ENCODE data around the gene ARMH2.

The ARMH2 gene

DNA sequence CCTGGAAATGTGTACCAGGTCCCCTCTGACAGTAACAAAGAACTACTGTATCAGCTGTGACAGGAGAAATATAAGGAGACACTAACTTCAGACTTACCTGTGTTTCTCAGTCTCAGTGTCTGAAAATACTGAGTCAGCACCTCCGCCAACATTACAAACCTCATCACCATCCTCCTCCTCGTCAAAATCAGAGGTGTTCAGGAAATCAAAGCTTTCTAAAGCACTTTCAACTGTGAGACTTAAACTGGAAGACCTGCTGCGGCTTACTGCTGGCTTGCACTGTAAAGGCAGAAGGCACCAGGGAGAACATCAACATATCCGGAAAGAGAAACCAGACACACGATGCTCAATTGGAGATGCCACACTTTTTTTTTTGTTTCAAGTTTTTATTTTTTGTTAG is 40.3 kb upstream of the ARMH2 start:
- 88% methylated on average over 3 of the region's 5 CpGs for WGBS (ENCODE audit: insufficient coverage)
- H3K9me3 ChIP-seq (ENCODE audit: control extremely low read depth in 1 of 5, control insufficient read depth in 4 of 5, insufficient read depth in 2 of 5, low read depth in 1 of 5, low read length in 4 of 5) = peaks cover 0 to 1% (median 0%) of the 10 kb centered on the region in 5 experiments
- peaks cover 11 to 69% (median 38%) of the 10 kb centered on the region in 4 experiments for H3K36me3 ChIP-seq (ENCODE audit: control insufficient read depth in 4 of 4, insufficient read depth in 4 of 4, low read length in 3 of 4)
- CTCF ChIA-PET = interaction anchor here (1.0 kb wide), 1 partner anchor 180 kb away, joined by 3 read pairs; no protein-coding TSS in a partner anchor
- H3K4me3 ChIP-seq (ENCODE audit: control insufficient read depth in 1 of 7, extremely low read depth in 1 of 7, insufficient read depth in 4 of 7, low read depth in 2 of 7, low read length in 6 of 7) = no peak overlapping the region
- no peaks in the 10 kb centered on the region for H3K4me1 ChIP-seq (ENCODE audit: control extremely low read depth in 1 of 4, control insufficient read depth in 4 of 4, insufficient read depth in 4 of 4, low read length in 3 of 4)
- H3K27me3 ChIP-seq (replicated peaks in 2 of 5; ENCODE audit: control insufficient read depth in 4 of 5, insufficient read depth in 5 of 5, low read length in 4 of 5) = no peaks in the 10 kb centered on the region
- no peak for DNase-seq
- H3K27ac ChIP-seq (ENCODE audit: insufficient read depth in 1 of 2, low read depth in 1 of 2, low read length in 2 of 2, poor library complexity in 1 of 2, severe bottlenecking in 2 of 2) = no peak overlapping the region
- POLR2A ChIA-PET = no interaction called here

DNA sequence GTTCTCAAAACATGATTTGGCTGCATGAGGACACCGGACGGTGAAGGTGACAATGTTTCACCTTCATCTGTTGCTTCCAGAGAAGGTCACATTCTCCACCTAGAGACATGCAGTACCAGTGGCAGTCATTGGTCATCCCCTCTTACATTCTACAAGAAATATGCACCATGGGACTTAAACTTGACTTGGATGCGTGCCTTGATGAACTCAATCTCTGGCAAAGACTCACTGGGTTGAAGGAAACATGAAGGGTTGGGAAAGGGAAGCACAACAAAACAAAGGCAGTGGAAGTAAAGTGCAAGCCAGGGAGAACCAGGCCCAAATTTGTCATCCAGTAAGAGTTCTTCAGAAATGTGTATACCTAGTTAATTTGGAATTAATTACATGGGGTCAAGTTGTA is 39.4 kb upstream of the ARMH2 start:
- CTCF ChIA-PET = interaction anchor here (0.6 kb wide), 1 partner anchor 1261 kb away, joined by 3 read pairs; no protein-coding TSS in a partner anchor
- no peak for DNase-seq
- Histone ChIP-seq H3K4me3 (ENCODE audit: control insufficient read depth in 1 of 7, extremely low read depth in 1 of 7, insufficient read depth in 4 of 7, low read depth in 2 of 7, low read length in 6 of 7) (no peak overlapping the region), H3K4me1 (ENCODE audit: control extremely low read depth in 1 of 4, control insufficient read depth in 4 of 4, insufficient read depth in 4 of 4, low read length in 3 of 4) (no peaks in the 10 kb centered on the region), H3K9me3 (ENCODE audit: control extremely low read depth in 1 of 5, control insufficient read depth in 4 of 5, insufficient read depth in 2 of 5, low read depth in 1 of 5, low read length in 4 of 5) (peaks cover 0 to 3% (median 0%) of the 10 kb centered on the region in 5 experiments), H3K36me3 (ENCODE audit: control insufficient read depth in 4 of 4, insufficient read depth in 4 of 4, low read length in 3 of 4) (peaks cover 14 to 70% (median 36%) of the 10 kb centered on the region in 4 experiments), H3K27me3 (replicated peaks in 2 of 5; ENCODE audit: control insufficient read depth in 4 of 5, insufficient read depth in 5 of 5, low read length in 4 of 5) (no peaks in the 10 kb centered on the region), H3K27ac (ENCODE audit: insufficient read depth in 1 of 2, low read depth in 1 of 2, low read length in 2 of 2, poor library complexity in 1 of 2, severe bottlenecking in 2 of 2) (no peak overlapping the region)
- 100% methylated on average over 3 of the region's 3 CpGs for WGBS (ENCODE audit: insufficient coverage)
- POLR2A ChIA-PET = no interaction called here

DNA sequence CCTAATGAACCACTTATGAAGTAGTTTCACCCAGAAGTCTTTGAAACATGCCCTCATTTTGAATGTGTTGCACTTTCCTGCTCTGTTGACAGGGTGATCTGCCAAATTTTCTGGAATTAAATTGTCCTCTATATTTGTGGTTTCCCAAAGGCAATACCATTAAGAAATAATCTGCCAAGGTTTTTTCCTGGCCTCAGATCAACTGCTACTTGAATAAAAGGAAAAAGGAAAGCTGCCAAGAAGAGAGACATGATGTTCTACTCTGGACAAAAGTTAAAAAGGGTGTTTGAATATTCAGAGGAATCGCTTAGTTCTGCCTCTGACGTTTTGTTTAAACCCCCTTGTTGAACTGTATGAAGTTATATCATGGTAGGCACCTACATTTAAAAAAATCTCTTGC is 37.4 kb upstream of the ARMH2 start:
- Histone ChIP-seq H3K4me3 (ENCODE audit: control insufficient read depth in 1 of 7, extremely low read depth in 1 of 7, insufficient read depth in 4 of 7, low read depth in 2 of 7, low read length in 6 of 7) (no peak overlapping the region), H3K9me3 (ENCODE audit: control extremely low read depth in 1 of 5, control insufficient read depth in 4 of 5, insufficient read depth in 2 of 5, low read depth in 1 of 5, low read length in 4 of 5) (peaks cover 0 to 3% (median 0%) of the 10 kb centered on the region in 5 experiments), H3K36me3 (ENCODE audit: control insufficient read depth in 4 of 4, insufficient read depth in 4 of 4, low read length in 3 of 4) (peaks cover 17 to 71% (median 41%) of the 10 kb centered on the region in 4 experiments), H3K4me1 (ENCODE audit: control extremely low read depth in 1 of 4, control insufficient read depth in 4 of 4, insufficient read depth in 4 of 4, low read length in 3 of 4) (no peaks in the 10 kb centered on the region), H3K27me3 (replicated peaks in 2 of 5; ENCODE audit: control insufficient read depth in 4 of 5, insufficient read depth in 5 of 5, low read length in 4 of 5) (no peaks in the 10 kb centered on the region), H3K27ac (ENCODE audit: insufficient read depth in 1 of 2, low read depth in 1 of 2, low read length in 2 of 2, poor library complexity in 1 of 2, severe bottlenecking in 2 of 2) (no peak overlapping the region)
- WGBS (ENCODE audit: insufficient coverage) = no CpG with 5 or more reads among the region's 2 CpGs
- CTCF ChIA-PET = interaction anchor here (1.2 kb wide), 1 partner anchor 14 kb away, joined by 3 read pairs; no protein-coding TSS in a partner anchor
- POLR2A ChIA-PET = no interaction called here
- no peak for DNase-seq

DNA sequence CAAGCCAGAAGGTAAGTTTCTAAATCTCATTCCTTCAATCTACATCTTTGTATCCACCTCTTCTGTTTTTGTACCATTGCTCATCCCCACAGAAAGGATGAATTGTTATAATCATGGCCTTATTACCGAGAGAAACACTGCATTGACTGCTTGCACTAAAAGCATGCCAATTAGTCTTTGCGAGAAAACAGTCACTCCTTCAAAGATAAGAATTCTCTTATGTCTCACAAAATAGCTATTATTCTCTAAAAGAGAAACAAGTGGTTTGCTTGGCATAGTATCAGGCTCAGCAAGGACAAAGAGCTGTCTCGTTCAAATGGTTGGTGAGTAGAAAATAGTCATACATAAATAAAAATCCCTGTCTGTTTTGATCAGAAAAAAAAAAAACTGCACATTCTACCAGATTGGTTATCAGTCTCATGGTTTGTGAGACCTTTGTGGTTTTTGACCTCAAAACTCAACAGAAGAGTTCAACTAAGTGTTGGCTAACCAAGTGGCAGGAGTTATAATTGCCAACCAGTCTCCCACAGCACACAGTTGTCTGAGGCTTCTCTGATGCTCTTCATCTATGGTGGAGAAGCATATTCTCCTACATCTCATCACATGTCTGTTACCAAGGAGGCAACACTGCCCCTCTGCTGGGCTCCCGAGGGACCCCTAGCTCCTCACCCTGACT is 35.1 kb upstream of the ARMH2 start:
- Histone ChIP-seq H3K4me3 (ENCODE audit: control insufficient read depth in 1 of 7, extremely low read depth in 1 of 7, insufficient read depth in 4 of 7, low read depth in 2 of 7, low read length in 6 of 7) (no peak overlapping the region), H3K9me3 (ENCODE audit: control extremely low read depth in 1 of 5, control insufficient read depth in 4 of 5, insufficient read depth in 2 of 5, low read depth in 1 of 5, low read length in 4 of 5) (peaks cover 0 to 3% (median 0%) of the 10 kb centered on the region in 5 experiments), H3K27ac (ENCODE audit: insufficient read depth in 1 of 2, low read depth in 1 of 2, low read length in 2 of 2, poor library complexity in 1 of 2, severe bottlenecking in 2 of 2) (no peak overlapping the region), H3K27me3 (replicated peaks in 2 of 5; ENCODE audit: control insufficient read depth in 4 of 5, insufficient read depth in 5 of 5, low read length in 4 of 5) (no peaks in the 10 kb centered on the region), H3K36me3 (ENCODE audit: control insufficient read depth in 4 of 4, insufficient read depth in 4 of 4, low read length in 3 of 4) (peaks cover 21 to 76% (median 30%) of the 10 kb centered on the region in 4 experiments), H3K4me1 (ENCODE audit: control extremely low read depth in 1 of 4, control insufficient read depth in 4 of 4, insufficient read depth in 4 of 4, low read length in 3 of 4) (no peaks in the 10 kb centered on the region)
- no peak for DNase-seq
- ChIA-PET CTCF (no interaction called here), POLR2A (no interaction called here)
- 90% methylated on average over 2 of the region's 4 CpGs for WGBS (ENCODE audit: insufficient coverage)

DNA sequence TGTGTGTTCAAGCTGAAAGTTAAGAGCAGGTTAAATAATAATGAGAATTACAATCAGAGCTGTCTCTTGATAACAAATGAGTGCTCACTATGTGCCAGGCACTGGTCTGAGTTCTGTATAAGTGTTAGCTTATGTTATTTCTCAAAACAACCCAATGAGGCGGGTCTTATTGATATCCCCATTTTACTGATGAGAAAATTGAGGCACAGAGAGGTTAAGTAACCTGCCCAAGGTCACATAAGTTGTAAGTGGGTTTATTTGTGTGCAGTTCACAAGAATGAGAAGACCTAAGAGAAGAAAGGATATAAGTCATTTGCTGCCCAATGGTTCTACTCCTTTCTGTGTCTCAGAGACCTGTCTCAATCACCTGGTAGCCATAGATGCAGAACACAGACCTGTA is 34.1 kb upstream of the ARMH2 start:
- Histone ChIP-seq H3K4me3 (ENCODE audit: control insufficient read depth in 1 of 7, extremely low read depth in 1 of 7, insufficient read depth in 4 of 7, low read depth in 2 of 7, low read length in 6 of 7) (no peak overlapping the region), H3K4me1 (ENCODE audit: control extremely low read depth in 1 of 4, control insufficient read depth in 4 of 4, insufficient read depth in 4 of 4, low read length in 3 of 4) (no peaks in the 10 kb centered on the region), H3K36me3 (ENCODE audit: control insufficient read depth in 4 of 4, insufficient read depth in 4 of 4, low read length in 3 of 4) (peaks cover 23 to 76% (median 31%) of the 10 kb centered on the region in 4 experiments), H3K27ac (ENCODE audit: insufficient read depth in 1 of 2, low read depth in 1 of 2, low read length in 2 of 2, poor library complexity in 1 of 2, severe bottlenecking in 2 of 2) (no peak overlapping the region), H3K9me3 (ENCODE audit: control extremely low read depth in 1 of 5, control insufficient read depth in 4 of 5, insufficient read depth in 2 of 5, low read depth in 1 of 5, low read length in 4 of 5) (peaks cover 0 to 3% (median 0%) of the 10 kb centered on the region in 5 experiments), H3K27me3 (replicated peaks in 2 of 5; ENCODE audit: control insufficient read depth in 4 of 5, insufficient read depth in 5 of 5, low read length in 4 of 5) (no peaks in the 10 kb centered on the region)
- CTCF ChIA-PET = interaction anchor here (1.0 kb wide), 1 partner anchor 10 kb away, joined by 3 read pairs; no protein-coding TSS in a partner anchor
- POLR2A ChIA-PET = no interaction called here
- no CpG with 5 or more reads among the region's 1 CpG for WGBS (ENCODE audit: insufficient coverage)
- DNase-seq = no peak

DNA sequence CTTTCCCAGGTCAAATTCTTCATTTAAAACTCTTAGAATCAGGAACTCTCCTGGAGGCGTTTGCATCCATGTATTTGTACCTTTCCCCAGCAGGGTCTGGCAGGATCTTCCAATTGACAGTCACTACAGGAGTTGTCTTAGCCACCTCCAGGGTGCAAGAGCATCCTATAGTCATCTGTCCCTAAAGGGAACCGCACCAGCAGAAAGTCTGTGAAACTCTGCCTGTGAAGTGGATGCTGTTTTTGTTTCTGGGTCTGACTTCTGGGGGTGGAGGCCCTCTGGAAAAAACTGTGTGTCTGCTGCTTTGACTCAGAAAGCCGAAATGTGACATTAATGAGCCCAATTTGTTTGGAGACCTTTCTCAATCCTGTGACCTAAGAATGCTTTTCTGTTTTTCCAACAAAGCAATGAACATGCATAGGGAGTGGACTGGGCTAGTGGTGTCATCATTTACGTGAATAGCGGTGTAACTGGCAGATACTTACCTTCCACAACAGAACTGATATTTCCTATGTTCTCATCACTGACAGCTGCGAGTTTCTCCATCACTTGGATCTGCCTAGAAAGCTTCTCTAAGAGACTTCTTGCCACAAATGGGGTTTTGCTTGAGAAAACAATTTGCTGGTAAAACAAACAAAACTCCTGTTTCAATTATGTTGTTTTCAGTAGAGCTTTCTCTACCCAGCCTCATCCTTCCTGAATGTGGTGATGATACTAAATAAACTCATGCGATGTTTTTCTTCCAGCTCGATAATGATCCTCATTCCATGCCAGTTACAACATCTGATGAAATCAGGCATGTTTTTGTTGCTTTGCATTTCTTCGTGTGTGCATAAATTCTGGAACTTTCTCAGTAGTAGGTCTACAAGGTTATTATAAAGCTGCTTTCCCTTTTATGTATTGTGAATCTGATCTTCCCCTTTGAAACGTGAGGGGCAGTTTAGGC is 33.3 kb upstream of the ARMH2 start:
- WGBS (ENCODE audit: insufficient coverage) = 97% methylated on average over 10 of the region's 10 CpGs
- no peak overlapping the region for H3K4me3 ChIP-seq (ENCODE audit: control insufficient read depth in 1 of 7, extremely low read depth in 1 of 7, insufficient read depth in 4 of 7, low read depth in 2 of 7, low read length in 6 of 7)
- H3K4me1 ChIP-seq (ENCODE audit: control extremely low read depth in 1 of 4, control insufficient read depth in 4 of 4, insufficient read depth in 4 of 4, low read length in 3 of 4) = no peaks in the 10 kb centered on the region
- DNase-seq = no peak
- CTCF ChIA-PET = interaction anchor here (1.0 kb wide), 1 partner anchor 11 kb away, joined by 3 read pairs; no protein-coding TSS in a partner anchor
- H3K27ac ChIP-seq (ENCODE audit: insufficient read depth in 1 of 2, low read depth in 1 of 2, low read length in 2 of 2, poor library complexity in 1 of 2, severe bottlenecking in 2 of 2) = no peak overlapping the region
- POLR2A ChIA-PET = no interaction called here
- H3K27me3 ChIP-seq (replicated peaks in 2 of 5; ENCODE audit: control insufficient read depth in 4 of 5, insufficient read depth in 5 of 5, low read length in 4 of 5) = no peaks in the 10 kb centered on the region
- peaks cover 27 to 82% (median 36%) of the 10 kb centered on the region in 4 experiments for H3K36me3 ChIP-seq (ENCODE audit: control insufficient read depth in 4 of 4, insufficient read depth in 4 of 4, low read length in 3 of 4)
- H3K9me3 ChIP-seq (ENCODE audit: control extremely low read depth in 1 of 5, control insufficient read depth in 4 of 5, insufficient read depth in 2 of 5, low read depth in 1 of 5, low read length in 4 of 5) = peaks cover 0 to 3% (median 0%) of the 10 kb centered on the region in 5 experiments
